HL-60 (cell line): ENCODE measurements around the gene PKD1L1.

Experiments used
- DNase-seq, 2 experiments: peaks; one replicate each; pipeline ENCODE4 v3.0.0-alpha.2; 2010 to 2020; ENCODE audit warnings: low read depth in 1 of 2, low spot score in 1 of 2
- H3K27ac ChIP-seq: fragments of 250-450 bp; sonication (Bioruptor Pico); replicated peaks from 2 replicates; pipeline ENCODE4 v1.5.1; 2020; ENCODE audit warnings: mild to moderate bottlenecking, moderate library complexity
- H3K27me3 ChIP-seq: fragments of 250-450 bp; sonication (Bioruptor Pico); 2 replicates; pipeline ENCODE4 v1.5.1; 2021; ENCODE audit warnings: mild to moderate bottlenecking, moderate library complexity; ENCODE audit not compliant: insufficient read depth, poor library complexity, severe bottlenecking
- H3K4me3 ChIP-seq: replicated peaks from 2 replicates; pipeline ENCODE4 v1.5.1; 2011; ENCODE audit warnings: mild to moderate bottlenecking, control low read depth, low read length; ENCODE audit not compliant: insufficient read depth
- GABPA ChIP-seq: IDR thresholded peaks from 2 replicates; pipeline ENCODE4 v1.6.1; 2012; ENCODE audit warnings: low read depth
- POLR2AphosphoS5 ChIP-seq: IDR thresholded peaks from 2 replicates; pipeline ENCODE4 v1.6.1; 2012; ENCODE audit warnings: low read depth
- SPI1 ChIP-seq: IDR thresholded peaks from 2 replicates; pipeline ENCODE4 v1.6.1; 2012; ENCODE audit warnings: low read depth, mild to moderate bottlenecking, borderline replicate concordance
- TF ChIP-seq, protein P1 (sequence below): IDR thresholded peaks from one replicate; pipeline ENCODE4 v1.5.1; 2011; ENCODE audit warnings: low read length, control low read depth, inconsistent platforms; ENCODE audit not compliant: insufficient read depth
- TF ChIP-seq, protein P2 (sequence below): IDR thresholded peaks from 2 replicates; pipeline ENCODE4 v1.6.1; 2012; ENCODE audit warnings: low read depth; ENCODE audit not compliant: insufficient replicate concordance

Gene PKD1L1

DNA sequence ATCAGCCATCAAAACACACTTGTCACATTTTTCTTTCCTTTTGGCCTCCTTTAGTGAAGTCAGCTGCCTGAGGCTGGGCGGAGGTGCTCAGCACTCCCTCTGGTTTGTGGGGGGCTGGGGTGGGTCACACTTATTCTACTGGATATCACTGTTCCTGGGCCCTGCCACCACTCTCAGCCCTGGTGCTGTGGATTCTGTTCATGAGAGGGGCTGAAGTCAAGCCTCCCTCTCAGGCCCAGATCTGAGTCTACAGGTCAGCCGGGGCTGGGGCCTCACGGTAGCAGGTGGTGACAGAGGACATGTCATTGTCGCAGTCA lies 185.6 kb downstream of the PKD1L1 start:
- Histone ChIP-seq H3K4me3 (no peak overlapping the region), H3K27me3 (no peaks in the 10 kb centered on the region), H3K27ac (no peak overlapping the region)
- TF ChIP-seq GABPA (no peak), SPI1 (no peak), POLR2AphosphoS5 (no peak)
- TF ChIP-seq, protein P1, sequence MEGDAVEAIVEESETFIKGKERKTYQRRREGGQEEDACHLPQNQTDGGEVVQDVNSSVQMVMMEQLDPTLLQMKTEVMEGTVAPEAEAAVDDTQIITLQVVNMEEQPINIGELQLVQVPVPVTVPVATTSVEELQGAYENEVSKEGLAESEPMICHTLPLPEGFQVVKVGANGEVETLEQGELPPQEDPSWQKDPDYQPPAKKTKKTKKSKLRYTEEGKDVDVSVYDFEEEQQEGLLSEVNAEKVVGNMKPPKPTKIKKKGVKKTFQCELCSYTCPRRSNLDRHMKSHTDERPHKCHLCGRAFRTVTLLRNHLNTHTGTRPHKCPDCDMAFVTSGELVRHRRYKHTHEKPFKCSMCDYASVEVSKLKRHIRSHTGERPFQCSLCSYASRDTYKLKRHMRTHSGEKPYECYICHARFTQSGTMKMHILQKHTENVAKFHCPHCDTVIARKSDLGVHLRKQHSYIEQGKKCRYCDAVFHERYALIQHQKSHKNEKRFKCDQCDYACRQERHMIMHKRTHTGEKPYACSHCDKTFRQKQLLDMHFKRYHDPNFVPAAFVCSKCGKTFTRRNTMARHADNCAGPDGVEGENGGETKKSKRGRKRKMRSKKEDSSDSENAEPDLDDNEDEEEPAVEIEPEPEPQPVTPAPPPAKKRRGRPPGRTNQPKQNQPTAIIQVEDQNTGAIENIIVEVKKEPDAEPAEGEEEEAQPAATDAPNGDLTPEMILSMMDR = no peak
- TF ChIP-seq, protein P2, sequence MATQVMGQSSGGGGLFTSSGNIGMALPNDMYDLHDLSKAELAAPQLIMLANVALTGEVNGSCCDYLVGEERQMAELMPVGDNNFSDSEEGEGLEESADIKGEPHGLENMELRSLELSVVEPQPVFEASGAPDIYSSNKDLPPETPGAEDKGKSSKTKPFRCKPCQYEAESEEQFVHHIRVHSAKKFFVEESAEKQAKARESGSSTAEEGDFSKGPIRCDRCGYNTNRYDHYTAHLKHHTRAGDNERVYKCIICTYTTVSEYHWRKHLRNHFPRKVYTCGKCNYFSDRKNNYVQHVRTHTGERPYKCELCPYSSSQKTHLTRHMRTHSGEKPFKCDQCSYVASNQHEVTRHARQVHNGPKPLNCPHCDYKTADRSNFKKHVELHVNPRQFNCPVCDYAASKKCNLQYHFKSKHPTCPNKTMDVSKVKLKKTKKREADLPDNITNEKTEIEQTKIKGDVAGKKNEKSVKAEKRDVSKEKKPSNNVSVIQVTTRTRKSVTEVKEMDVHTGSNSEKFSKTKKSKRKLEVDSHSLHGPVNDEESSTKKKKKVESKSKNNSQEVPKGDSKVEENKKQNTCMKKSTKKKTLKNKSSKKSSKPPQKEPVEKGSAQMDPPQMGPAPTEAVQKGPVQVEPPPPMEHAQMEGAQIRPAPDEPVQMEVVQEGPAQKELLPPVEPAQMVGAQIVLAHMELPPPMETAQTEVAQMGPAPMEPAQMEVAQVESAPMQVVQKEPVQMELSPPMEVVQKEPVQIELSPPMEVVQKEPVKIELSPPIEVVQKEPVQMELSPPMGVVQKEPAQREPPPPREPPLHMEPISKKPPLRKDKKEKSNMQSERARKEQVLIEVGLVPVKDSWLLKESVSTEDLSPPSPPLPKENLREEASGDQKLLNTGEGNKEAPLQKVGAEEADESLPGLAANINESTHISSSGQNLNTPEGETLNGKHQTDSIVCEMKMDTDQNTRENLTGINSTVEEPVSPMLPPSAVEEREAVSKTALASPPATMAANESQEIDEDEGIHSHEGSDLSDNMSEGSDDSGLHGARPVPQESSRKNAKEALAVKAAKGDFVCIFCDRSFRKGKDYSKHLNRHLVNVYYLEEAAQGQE = no peak
- no peak for DNase-seq

DNA sequence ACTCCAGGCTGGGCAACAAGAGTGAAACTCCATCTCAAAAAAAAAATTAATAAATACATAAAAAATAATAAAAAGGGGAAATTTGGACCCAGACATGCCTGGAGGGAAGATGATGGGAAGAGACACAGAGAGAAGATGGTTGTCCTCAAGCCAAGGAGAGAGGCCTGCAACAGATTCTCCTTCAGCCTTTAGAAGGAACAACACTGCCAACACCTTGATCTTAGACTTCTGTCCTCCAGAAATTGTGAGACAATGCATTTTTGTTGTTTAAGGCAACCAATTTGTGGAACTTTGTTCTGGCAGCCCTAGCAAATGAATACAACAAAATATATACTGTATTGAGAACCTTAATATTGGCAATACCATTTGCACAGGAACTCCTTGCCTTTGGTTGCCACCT lies 186.1 kb downstream of the PKD1L1 start:
- H3K27ac ChIP-seq = no peak overlapping the region
- DNase-seq = no peak
- no peak overlapping the region for H3K4me3 ChIP-seq
- no peaks in the 10 kb centered on the region for H3K27me3 ChIP-seq
- TF ChIP-seq, protein P1 = no peak
- TF ChIP-seq POLR2AphosphoS5 = no peak
- TF ChIP-seq SPI1 = no peak
- TF ChIP-seq, protein P2 = no peak
- no peak for TF ChIP-seq GABPA

DNA sequence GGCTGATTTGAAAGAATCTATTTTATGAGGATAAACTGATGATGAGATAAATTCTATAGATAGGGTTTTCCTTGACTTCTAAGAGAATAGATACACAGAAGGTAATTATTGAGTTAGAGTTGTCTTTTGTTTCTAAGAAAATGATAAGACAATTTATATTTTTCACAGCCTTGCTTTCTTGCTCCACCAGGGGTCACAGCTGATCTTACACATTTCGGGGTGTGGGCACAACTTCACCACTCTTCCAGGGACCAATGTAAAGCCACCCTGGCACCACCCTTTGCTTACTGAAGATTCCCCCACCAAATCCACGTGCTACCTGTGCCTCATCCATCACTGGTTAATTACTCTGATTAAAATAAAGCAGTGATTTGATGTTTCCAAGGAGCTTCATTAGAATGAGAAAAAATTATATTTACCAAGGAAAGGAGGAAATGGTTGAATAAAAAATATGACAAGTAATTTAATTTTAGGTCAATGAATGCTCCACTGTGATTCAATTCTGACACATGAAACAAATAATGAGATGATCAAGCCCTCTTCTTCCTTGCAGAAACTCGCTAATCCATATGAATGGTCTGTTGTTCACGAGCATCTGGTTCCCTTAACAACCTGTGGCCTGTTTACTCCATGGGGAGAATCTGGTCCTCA lies 189.1 kb downstream of the PKD1L1 start:
- Histone ChIP-seq H3K4me3 (no peak overlapping the region), H3K27ac (no peak overlapping the region), H3K27me3 (no peaks in the 10 kb centered on the region)
- TF ChIP-seq, protein P1 = no peak
- no peak for DNase-seq

DNA sequence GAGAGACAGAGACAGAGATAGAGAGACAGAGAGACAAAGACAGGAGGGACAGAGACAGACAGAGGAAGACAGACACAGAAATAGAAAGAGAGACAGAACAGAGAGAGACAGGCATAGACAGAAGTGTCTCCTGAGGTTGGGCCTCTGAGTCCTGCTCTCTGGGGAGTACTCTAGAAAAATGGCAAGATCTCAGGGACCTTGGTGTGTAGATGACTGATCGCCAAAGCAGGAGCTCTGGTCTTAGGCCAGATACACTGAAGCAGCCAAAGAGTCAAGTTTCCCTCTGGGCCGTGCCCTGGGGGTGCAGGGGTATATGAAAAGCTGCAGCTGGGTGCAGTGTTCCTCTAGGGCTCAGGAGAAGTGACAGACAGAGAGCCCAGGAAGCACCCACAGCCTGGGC lies 189.7 kb downstream of the PKD1L1 start:
- Histone ChIP-seq H3K4me3 (no peak overlapping the region), H3K27ac (no peak overlapping the region), H3K27me3 (no peaks in the 10 kb centered on the region)
- no peak for DNase-seq
- TF ChIP-seq SPI1 (no peak), POLR2AphosphoS5 (no peak), GABPA (no peak)
- TF ChIP-seq, protein P2 = no peak
- TF ChIP-seq, protein P1 = no peak
